ENCODE results near the gene TDRD7.

TDRD7 gene

GRCh38 chr9:97484134-97484533 is 72.2 kb downstream of the TDRD7 start:
- Histone ChIP-seq H3K27me3 (ENCODE audit: insufficient read depth, low read length) (no peaks in the 10 kb centered on the region), H3K27ac (ENCODE audit: low read depth, low read length, poor library complexity, severe bottlenecking) (no peak overlapping the region), H3K9me2 (ENCODE audit: low read depth, low read length) (no peaks in the 10 kb centered on the region), H3K4me1 (ENCODE audit: insufficient read depth, low read length, severe bottlenecking) (no peaks in the 10 kb centered on the region), H3K79me2 (ENCODE audit: insufficient read depth, low read length) (no peaks in the 10 kb centered on the region), H3K4me3 (ENCODE audit: low read depth, low read length, poor library complexity, severe bottlenecking) (no peak overlapping the region), H3F3A (ENCODE audit: insufficient read depth, low read length) (no peaks in the 10 kb centered on the region), H2AFZ (ENCODE audit: low read length) (no peak overlapping the region), H4K20me1 (ENCODE audit: insufficient read depth, low read length) (no peaks in the 10 kb centered on the region), H3K4me2 (ENCODE audit: low read length) (no peak overlapping the region), H3K36me3 (ENCODE audit: insufficient read depth, low read length) (peaks cover 5% of the 10 kb centered on the region; the same call in 1 of the 2 replicates), H3K9ac (ENCODE audit: low read length) (no peak overlapping the region), H3K9me3 (ENCODE audit: low read length) (no peaks in the 10 kb centered on the region)
- TF ChIP-seq EZH2 (IDR thresholded peaks at IDR 0.05; ENCODE audit: borderline replicate concordance, low read length) (no peak), CTCF (IDR thresholded peaks at IDR 0.05; ENCODE audit: low read length) (no peak)

- Histone ChIP-seq H3F3A (ENCODE audit: insufficient read depth, low read length) (no peaks in the 10 kb centered on the region), H3K9me3 (ENCODE audit: low read length) (no peaks in the 10 kb centered on the region), H3K9me2 (ENCODE audit: low read depth, low read length) (no peaks in the 10 kb centered on the region), H3K79me2 (ENCODE audit: insufficient read depth, low read length) (no peaks in the 10 kb centered on the region), H4K20me1 (ENCODE audit: insufficient read depth, low read length) (no peaks in the 10 kb centered on the region), H3K4me1 (ENCODE audit: insufficient read depth, low read length, severe bottlenecking) (no peaks in the 10 kb centered on the region), H3K4me3 (ENCODE audit: low read depth, low read length, poor library complexity, severe bottlenecking) (no peak overlapping the region), H3K27me3 (ENCODE audit: insufficient read depth, low read length) (no peaks in the 10 kb centered on the region), H3K27ac (ENCODE audit: low read depth, low read length, poor library complexity, severe bottlenecking) (no peak overlapping the region), H3K4me2 (ENCODE audit: low read length) (no peak overlapping the region), H2AFZ (ENCODE audit: low read length) (no peak overlapping the region), H3K9ac (ENCODE audit: low read length) (no peak overlapping the region), H3K36me3 (ENCODE audit: insufficient read depth, low read length) (peaks cover 5% of the 10 kb centered on the region; the same call in 1 of the 2 replicates)
- TF ChIP-seq EZH2 (IDR thresholded peaks at IDR 0.05; ENCODE audit: borderline replicate concordance, low read length) (no peak), CTCF (IDR thresholded peaks at IDR 0.05; ENCODE audit: low read length) (no peak; the same call in 1 of the 2 replicates)
These were observed 75.2 kb downstream of the TDRD7 start for GRCh38 chr9:97487107-97487506.

GRCh38 chr9:97487861-97488260 is 76.0 kb downstream of the TDRD7 start:
- Histone ChIP-seq H3K9me3 (ENCODE audit: low read length) (no peaks in the 10 kb centered on the region), H2AFZ (ENCODE audit: low read length) (no peak overlapping the region), H3K9me2 (ENCODE audit: low read depth, low read length) (no peaks in the 10 kb centered on the region), H3K4me3 (ENCODE audit: low read depth, low read length, poor library complexity, severe bottlenecking) (no peak overlapping the region), H3K36me3 (ENCODE audit: insufficient read depth, low read length) (peaks cover 4% of the 10 kb centered on the region; the same call in 1 of the 2 replicates), H3K79me2 (ENCODE audit: insufficient read depth, low read length) (no peaks in the 10 kb centered on the region), H4K20me1 (ENCODE audit: insufficient read depth, low read length) (no peaks in the 10 kb centered on the region), H3K9ac (ENCODE audit: low read length) (no peak overlapping the region), H3K27ac (ENCODE audit: low read depth, low read length, poor library complexity, severe bottlenecking) (no peak overlapping the region), H3K4me2 (ENCODE audit: low read length) (no peak overlapping the region), H3K27me3 (ENCODE audit: insufficient read depth, low read length) (no peaks in the 10 kb centered on the region), H3K4me1 (ENCODE audit: insufficient read depth, low read length, severe bottlenecking) (no peaks in the 10 kb centered on the region), H3F3A (ENCODE audit: insufficient read depth, low read length) (no peaks in the 10 kb centered on the region)
- no peak for TF ChIP-seq CTCF (IDR thresholded peaks at IDR 0.05; ENCODE audit: low read length)
- no peak for TF ChIP-seq EZH2 (IDR thresholded peaks at IDR 0.05; ENCODE audit: borderline replicate concordance, low read length)

Measured in OCI-LY1 (cell line).